Inferior parietal cortex (tissue), 1 donor: ENCODE results near the gene SMTN.
"Not testable (repeated sequence)": the region's sequence is repeated elsewhere in the genome, so short reads cannot be mapped to it uniquely, and the experiment has no call there.

Experiments
- DNase-seq: peaks from one replicate; pipeline ENCODE4 v3.0.0-alpha.2; 2016; ENCODE audit errors: extremely low spot score

Gene SMTN

DNA sequence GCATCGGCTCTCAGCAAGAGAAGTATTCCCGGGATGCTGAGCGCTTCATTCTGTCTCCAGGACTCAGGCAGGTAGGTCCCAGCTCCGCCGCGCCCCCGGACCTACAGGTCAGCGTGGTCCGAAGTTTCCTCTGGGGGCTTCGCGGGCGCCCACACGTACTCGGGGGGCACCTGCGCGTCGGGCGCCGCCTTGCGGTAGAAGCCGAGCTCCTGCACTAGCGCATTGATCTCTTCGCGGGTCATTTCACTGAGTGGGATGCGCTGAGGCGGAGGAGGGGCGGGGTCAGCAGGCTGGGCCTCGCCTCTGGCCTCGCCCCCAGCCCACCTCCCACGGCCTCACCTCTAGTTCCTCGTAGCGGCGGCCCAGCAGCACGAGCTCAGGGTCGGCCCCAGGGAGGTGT lies 23.8 kb downstream of the SMTN start:
- DNase-seq: no peak

DNA sequence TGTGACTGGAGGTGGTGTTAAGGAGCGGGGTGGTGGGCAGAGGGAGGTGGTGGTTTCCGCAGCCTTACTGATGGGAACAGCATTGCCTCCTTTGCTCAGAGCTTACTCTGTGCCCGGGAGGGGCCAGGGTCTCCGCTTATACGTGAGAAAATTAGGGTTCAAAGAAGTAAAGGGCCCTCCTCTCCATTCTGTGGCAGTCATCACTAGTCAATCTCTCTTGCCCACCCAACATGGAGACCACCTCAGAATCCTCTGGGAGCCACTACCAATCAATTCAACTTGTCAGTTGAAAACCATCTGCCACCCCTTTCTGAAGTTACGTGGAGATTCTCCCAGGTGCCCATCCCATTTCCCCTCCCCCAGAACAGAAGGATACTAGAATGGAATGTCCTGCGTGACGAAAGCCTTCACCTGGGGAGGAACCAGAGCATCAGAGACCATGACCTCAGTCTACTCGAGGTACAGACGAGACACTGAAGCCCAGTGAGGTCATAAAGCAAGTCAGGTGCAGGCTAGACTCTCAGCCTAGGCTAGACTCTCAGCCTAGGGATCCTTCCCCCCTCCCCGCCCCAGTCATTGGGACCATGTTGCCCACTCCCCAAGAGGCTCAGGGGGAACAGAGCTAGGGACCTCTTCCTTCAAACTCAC lies 24.3 kb downstream of the SMTN start:
- DNase-seq: no peak

DNA sequence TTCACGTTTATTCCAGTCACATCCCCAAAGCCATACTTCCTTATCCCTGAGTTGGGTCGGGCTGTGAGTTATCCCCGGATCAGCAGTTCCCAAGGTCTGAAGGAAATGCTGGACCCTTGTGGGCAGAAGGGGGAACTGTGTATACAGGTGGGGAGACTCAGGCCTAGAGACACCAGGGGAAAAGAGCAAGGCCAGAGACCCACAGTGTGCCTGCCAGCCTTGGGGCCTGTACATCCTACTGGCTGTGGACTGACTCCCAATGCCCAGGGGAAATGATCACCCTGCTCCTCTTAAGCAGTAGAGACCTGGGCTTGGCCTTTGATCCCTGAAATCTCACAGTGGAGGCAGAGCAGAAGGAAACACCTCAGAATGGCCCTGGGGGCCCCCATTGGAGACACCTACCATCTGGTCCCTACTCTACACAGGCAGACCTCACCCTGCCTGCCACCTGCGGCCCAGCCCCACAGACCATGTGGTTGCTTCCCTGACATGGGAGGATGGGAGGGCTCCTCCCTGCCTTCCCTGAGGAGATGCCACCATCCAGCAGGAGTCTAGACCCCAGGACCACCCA lies 25.0 kb downstream of the SMTN start:
- no peak for DNase-seq

DNA sequence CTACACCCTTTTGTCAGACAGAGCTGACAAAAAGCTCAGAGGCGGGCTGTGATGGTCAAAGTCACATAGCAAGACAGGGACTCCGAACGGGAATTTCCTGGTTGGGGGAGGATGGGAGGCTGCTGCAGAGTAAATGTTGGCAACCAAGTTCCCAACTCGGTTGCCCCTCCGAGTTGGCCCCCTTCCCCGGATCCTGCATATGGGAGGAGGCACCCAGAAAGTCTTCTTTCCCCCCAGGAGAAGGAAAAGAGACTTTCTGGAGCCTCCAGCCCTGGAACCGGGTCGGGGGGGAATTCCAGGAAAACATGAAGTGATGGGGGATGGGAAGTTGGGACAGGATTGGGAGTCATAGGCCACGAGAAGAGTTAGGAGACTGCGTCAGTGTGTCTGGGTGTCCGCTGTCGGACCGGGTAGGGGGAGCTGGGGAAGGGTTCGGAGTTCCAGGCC lies 25.6 kb downstream of the SMTN start:
- DNase-seq: no peak

DNA sequence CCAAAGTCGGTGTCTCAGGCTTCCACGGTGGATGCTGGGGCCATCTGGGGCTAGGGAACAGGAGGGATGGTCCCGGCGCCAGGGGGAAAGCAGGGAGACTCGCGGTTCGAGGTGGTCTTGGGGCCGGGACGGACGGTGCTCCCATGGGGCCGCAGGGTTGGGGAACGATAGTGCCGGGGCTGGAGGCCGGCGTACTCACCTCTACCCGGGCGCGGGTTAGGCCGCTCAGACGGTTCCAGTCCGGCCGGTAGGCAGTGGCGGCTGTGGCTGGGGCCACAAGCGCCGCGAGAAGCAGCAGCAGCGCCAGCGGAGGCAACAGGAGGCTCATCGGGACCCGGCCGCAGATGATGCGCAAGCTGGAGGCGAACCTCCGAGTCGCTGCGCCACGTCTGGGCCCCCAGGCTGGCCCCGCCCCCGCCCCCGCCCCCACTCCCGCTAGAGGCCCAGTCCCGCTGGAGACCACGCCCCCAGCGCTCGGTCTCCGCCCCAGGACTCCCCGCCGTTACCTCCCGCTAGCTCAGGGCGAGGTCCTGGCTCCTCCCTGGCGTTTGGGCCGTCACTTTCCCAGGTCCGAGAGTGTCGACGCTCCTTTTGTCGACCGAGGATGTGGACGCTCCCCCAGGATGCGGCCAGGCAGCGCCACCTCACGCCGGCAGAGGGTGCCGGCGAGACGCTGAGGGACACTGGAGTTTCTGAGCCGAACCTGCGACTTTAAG lies 26.2 kb downstream of the SMTN start, which contains the start of gene SELENOM:
Gene SELENOM (minus strand): TSS at position 391 of the 716 bp plus-strand sequence. CDS start 63 bp downstream, at position 328.
- DNase-seq: peak; percentile 92

DNA sequence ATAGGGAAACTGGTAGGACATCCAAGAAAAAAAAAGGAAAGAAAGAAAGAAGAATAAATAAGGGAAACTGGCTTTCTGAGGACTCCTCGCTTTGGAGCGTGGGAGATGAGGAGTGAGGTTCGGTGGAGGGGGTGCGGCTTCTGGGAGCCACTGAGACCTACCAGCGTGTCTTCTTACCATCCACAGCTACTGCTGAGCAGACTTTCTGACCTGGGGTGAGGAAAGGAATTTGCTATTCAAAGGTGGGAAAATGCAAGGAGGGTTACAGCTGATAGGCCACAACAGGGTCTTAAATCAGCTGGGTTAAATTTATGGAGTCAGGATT lies 26.7 kb downstream of the SMTN start:
- no peak for DNase-seq

DNA sequence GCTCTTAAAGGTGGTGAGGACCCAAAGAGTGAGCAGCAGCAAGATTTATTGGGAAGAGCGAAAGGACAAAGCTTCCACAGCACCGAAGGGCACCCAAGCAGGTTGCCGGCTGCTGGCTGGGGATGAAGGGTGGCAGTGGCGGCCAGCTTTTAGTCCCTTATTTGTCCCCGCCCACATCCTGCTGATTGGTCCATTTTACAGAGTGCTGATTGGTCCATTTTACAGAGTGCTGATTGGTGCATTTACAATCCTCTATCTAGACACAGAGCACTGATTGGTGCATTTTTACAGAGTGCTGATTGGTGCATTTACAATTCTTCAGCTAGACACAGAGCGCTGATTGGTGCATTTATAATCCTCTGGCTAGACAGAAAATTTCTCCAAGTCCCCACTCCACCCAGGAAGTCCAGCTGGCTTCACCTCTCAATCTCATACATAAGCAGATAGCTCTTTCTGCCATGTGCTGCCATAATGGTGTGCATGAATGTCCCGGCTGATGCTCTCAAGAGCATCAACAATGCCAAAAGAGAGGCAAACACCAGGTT lies 31.5 kb downstream of the SMTN start:
- not testable (repeated sequence) for DNase-seq

DNA sequence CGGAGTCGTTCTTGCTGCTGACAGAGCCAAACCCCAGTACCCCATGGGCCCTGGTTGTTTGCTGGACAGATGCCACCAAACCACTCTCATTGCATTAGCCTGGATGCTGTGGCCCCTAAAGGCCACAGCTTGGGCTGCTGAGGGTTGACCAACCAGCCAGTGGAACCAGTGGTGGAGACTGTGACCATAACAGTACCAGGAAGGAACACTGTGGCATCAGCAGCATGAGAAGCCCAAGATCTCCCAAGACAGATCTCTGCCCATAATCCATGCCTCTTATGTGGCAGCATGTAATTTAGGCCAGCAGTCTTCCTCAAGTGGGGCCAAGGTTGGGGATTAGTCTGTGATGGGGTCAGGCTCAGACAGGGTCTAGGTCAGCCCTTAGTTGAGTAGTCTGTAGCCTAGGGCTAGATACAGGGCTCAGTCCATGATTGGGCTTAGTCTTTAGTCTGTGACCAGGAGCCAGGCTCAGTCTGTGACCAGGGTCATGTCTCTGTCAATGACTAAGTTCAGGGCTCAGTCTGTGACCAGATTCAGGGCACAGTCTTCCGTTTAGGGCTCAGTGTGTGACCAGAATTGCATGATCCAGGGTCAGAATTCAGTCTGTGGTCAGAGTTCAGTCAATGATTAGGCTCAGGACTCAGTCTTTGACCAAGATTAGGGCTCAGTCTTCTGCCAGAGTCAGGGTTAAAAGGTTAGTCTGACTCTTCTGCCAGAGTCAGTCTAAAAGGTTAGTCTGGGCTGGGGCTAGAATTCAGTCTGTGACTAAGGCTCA lies 37.1 kb downstream of the SMTN start:
- no peak for DNase-seq

DNA sequence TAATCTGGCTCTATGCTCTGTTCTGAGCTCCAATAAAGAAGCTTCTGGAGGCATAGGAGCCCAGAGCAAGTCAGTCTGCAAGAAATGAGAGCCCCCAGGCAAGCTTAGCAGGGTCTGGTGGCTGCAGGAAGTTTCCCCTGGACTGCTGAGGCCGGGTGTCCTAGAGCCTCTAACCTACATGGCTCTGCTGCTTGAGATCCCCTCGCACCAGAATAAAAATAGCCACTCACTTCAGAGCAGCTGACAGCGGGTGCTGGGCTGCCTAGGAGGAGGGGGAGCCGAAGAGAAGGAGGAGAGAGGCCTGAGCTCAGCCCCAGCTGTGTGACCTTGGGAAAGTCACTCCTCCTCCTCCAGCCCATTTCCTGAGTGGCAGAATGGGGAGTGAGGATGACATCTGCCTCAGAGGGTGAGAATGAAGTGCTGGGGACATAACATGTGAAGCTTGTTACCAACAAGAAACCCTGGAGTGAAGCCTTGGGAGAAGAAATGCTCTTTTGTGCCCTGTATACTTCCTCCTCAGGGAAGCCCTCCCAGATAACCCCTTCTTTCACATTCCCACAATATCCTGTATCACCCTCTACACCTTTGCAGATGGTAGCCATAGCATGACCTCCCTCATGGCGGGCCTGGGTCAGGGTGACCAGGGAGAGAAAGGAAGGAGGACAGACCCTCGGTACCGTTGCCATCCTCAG lies 38.1 kb downstream of the SMTN start:
- no peak for DNase-seq

DNA sequence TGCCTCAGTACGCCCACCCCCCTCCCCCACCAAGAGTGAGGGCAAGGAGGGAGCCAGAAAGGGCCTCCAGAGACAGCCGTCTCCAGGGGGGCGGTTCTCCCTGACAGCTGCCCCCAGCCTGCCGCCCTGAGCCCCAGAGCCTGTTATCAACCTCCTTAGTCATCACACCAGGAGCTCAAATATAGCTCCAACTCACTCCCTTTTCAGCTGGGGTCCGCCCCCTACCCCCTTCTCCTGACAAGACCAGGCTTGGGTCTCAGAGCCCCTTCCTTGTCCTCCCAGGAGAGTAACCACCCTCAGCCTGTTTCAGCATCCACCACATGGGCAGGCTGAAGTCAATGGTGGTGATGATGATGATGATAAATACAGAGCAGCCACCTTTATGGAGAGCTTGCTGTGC lies 39.1 kb downstream of the SMTN start:
- no peak for DNase-seq

DNA sequence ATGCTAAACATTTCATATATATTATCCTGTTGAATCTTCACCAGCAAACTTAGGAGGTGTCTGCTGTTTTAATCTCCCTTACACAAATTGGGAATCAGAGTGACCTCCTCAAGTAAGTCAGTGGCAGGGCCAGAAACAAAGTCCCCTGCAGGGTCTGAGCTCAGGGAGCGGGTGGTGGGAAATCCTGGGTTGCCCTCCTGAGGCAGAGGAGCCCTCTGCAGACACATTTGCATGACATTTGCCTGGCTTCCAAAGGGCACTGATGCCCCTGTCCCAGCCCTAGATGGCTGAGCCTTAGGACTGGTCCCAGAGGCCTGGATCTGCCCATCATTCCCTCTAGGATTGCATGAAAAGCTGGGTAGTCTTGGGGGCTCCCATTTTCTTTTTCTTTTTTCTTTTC lies 39.5 kb downstream of the SMTN start:
- DNase-seq: no peak

DNA sequence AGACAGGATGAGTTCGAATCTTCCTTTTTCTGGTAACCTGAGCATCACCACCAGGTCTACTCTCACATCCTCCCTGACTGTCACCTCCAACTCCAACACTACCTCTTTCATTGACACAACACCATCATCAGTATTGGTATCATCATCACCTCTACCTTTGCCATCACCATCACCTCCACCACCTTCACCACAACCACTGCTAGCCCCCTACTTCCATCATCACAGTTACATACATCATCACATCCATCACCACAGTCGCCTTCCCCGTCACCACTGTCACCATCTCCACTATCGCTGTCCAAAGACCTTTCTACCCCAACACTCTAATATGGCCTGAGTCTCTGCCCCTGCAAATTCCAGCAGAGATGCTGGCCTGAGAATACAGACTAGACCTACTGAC lies 40.3 kb downstream of the SMTN start:
- DNase-seq: no peak

DNA sequence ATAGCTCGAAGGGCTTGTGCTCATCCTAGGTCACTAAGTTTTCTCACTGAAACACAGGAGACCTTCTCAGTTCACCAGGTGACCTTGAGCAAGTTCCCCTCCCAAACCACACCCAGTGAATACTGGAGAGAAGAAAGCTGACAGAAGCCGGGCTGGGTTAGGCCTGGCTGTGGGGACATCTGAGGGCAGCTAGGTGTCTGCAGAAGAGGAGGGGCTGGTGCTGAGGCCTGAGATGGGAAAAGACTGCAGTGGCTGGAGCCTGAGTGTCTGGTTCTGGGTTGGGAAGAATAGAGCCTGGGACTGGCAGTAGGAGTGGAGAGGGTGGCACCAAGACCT lies 41.0 kb downstream of the SMTN start:
- no peak for DNase-seq

DNA sequence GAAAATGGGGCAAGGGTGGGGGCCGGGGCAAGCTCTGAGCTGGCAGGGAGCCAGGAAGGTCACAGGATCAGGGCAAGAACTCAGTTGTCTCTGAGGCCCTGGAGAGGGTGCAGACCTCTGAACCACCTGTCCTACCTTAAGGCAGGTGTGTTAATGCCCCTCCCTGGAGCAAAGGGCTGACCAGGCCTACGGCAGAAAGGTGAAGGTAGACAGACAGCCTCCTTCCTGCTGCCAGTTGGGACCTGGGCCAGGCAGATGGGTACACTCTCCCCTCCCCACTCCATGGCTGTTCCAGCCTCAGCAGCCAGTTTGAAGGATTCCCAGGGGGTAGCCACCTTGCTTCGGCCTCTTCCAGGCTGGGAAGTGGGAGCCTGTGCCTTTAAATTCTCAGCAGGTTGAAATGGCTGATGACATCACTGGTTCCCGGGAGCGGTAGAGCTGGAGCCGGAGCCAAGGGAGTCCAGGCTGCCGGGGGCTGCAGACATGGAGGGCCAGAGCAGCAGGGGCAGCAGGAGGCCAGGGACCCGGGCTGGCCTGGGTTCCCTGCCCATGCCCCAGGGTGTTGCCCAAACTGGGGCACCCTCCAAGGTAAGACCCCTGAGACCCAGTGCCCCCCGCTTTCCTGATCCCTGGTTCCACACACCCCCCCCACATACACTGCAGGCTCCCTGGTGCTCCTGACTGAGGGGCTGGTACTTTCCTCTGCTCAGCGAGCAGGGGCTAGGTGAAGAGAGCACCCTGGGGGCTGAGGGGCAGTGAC lies 41.6 kb downstream of the SMTN start, which contains the start of gene INPP5J:
Gene INPP5J (plus strand): TSS at position 435 of the 760 bp plus-strand sequence. CDS start 49 bp downstream, at position 484.
- peak; percentile 51 for DNase-seq

DNA sequence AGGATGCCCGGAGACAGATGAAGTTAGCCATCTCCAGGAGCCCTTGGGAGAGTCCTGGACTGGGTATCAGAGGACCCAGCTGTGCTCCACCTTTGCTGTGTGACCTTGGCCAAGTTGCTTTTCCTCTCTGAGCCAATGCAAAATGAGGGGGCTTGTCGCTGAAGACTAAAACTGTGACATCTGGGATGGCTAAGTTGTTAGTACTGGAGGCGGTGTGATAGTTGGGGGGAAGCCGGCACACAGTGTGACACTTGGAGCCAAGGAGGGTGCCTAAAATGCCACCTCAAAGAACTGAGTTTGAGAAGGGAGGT lies 42.1 kb downstream of the SMTN start:
- no peak for DNase-seq

DNA sequence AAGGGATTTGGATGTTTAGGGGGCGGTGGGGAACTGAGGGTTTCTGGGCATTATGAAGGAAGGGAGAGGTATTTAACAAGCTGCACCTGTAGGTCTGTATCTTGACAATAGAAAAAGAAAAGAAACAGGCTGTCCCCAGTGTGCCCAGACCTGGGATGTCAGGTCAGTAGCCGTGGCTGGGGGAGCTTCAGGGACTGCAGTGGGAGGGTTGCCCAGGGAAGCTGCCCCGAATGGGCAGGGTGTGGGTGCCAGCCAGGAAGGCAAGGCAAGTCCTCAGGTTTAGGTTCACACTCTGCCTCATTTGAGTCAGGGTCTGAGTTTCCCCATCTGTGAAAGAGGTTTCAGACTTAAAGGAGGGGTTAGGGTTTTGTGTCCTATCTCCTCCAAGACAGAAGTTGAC lies 43.2 kb downstream of the SMTN start:
- DNase-seq: no peak

DNA sequence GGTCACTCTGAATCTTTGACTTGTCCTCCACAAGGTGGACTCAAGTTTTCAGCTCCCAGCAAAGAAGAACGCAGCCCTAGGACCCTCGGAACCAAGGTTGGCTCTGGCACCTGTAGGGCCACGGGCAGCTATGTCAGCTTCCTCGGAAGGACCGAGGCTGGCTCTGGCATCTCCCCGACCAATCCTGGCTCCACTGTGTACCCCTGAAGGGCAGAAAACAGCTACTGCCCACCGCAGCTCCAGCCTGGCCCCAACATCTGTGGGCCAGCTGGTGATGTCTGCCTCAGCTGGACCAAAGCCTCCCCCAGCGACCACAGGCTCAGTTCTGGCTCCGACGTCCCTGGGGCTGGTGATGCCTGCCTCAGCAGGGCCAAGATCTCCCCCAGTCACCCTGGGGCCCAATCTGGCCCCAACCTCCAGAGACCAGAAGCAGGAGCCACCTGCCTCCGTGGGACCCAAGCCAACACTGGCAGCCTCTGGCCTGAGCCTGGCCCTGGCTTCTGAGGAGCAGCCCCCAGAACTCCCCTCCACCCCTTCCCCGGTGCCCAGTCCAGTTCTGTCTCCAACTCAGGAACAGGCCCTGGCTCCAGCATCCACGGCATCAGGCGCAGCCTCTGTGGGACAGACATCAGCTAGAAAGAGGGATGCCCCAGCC lies 43.8 kb downstream of the SMTN start:
- DNase-seq: no peak

DNA sequence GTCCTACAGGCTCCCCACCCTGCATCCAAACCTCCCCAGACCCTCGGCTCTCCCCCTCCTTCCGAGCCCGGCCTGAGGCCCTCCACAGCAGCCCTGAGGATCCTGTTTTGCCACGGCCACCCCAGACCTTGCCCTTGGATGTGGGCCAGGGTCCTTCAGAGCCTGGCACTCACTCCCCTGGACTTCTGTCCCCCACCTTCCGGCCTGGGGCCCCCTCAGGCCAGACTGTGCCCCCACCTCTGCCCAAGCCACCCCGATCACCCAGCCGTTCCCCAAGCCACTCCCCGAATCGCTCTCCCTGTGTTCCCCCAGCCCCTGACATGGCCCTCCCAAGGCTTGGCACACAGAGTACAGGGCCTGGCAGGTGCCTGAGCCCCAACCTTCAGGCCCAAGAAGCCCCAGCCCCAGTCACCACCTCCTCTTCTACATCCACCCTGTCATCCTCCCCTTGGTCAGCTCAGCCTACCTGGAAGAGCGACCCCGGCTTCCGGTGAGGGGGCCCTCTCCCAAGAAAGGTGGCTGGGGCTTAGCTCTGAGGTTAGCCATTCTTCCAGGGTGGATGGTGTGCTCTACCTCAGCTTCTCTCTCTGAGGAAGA lies 44.5 kb downstream of the SMTN start:
- DNase-seq: no peak

DNA sequence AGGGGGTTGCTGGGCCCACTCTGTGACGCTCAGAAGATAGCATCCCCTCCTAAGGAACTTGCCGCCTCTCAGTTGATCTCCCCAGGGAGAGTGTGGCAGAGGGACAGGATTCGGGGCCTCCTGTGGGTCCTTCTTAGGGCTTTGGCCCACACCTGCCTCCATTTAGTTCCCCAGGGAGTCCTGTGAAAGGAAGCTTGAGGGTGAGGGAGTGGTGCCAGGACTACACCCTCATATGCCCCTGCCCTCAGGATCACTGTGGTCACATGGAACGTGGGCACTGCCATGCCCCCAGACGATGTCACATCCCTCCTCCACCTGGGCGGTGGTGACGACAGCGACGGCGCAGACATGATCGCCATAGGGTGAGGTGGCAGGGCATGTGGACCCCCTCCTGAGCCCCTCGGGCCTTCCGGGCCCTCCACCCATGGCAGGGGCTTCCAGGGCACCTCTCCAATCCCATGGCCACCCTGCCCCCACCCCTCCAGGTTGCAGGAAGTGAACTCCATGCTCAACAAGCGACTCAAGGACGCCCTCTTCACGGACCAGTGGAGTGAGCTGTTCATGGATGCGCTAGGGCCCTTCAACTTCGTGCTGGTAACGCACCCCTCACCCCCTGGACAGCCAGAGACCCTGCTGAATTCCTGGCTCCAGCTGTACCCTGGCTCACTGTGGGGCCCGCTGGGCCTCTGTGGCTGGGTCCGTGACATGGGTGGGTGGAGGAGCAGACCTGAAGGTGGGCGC lies 45.2 kb downstream of the SMTN start:
- no peak for DNase-seq

DNA sequence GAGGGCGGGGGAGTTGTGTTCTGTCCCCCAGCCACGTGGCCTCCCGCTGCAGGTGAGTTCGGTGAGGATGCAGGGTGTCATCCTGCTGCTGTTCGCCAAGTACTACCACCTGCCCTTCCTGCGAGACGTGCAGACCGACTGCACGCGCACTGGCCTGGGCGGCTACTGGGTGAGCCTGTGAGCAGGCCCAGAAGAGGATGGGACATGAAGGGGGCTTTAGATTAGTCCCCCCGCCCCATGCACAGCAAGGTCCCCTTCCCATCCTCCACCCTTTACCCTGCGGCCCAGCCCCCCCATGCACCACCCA lies 45.7 kb downstream of the SMTN start:
- no peak for DNase-seq
